HCT116 (cell line): ENCODE measurements around the gene PRKCQ.

Experiments used
- CTCF ChIP-seq, 3 experiments: fragments of 200-600 bp in 1 of 3; sonication (generic) in 1 of 3; IDR thresholded peaks in 2 of 3; conservative IDR thresholded peaks in 1 of 3; 2 replicates each; pipeline ENCODE4 v1.5.1; 2012 to 2017; ENCODE audit warnings: low read depth in 2 of 3, low read length in 2 of 3, antibody characterized with exemption in 1 of 3, borderline replicate concordance in 1 of 3, control low read depth in 1 of 3, mild to moderate bottlenecking in 1 of 3, mixed read lengths in 1 of 3, mixed run types in 1 of 3, moderate library complexity in 1 of 3; ENCODE audit not compliant: insufficient read depth in 1 of 3
- EZH2 ChIP-seq: fragments of 200-600 bp; sonication (generic); IDR thresholded peaks from 2 replicates; pipeline ENCODE4 v1.6.1; 2017; ENCODE audit warnings: antibody characterized with exemption, mixed run types
- EZH2phosphoT487 ChIP-seq: fragments of 200-600 bp; IDR thresholded peaks from 2 replicates; pipeline ENCODE4 v1.6.1; 2018; ENCODE audit warnings: antibody characterized with exemption, borderline replicate concordance
- JUND ChIP-seq: IDR thresholded peaks from 2 replicates; pipeline ENCODE4 v1.6.1; 2012
- POLR2A ChIP-seq: IDR thresholded peaks from 2 replicates; pipeline ENCODE4 v1.7.0; 2011; ENCODE audit warnings: borderline replicate concordance; ENCODE audit not compliant: insufficient read depth, insufficient read length; ENCODE audit errors: extremely low read depth
- YY1 ChIP-seq: IDR thresholded peaks from 2 replicates; pipeline ENCODE4 v1.6.1; 2011; ENCODE audit warnings: low read length, low read depth, moderate library complexity, mild to moderate bottlenecking; ENCODE audit not compliant: insufficient replicate concordance; ENCODE audit errors: extremely low read depth

- TF ChIP-seq EZH2 (no peak), CTCF (IDR thresholded peaks at IDR 0.05 in 2 of 3, conservative IDR thresholded peaks at IDR 0.05 in 1 of 3; ENCODE audit: borderline replicate concordance in 1 of 3, insufficient read depth in 1 of 3, low read depth in 2 of 3, low read length in 2 of 3) (no peak), YY1 (no peak), JUND (no peak), POLR2A (no peak), EZH2phosphoT487 (no peak)
These were observed 9.4 kb upstream of the PRKCQ start for GRCh38 chr10:6589287-6590094.
